ENCODE data around the gene SYT15.
"Not testable (repeated sequence)": the region's sequence is repeated elsewhere in the genome, so short reads cannot be mapped to it uniquely, and the experiment has no call there.

Gene SYT15

DNA sequence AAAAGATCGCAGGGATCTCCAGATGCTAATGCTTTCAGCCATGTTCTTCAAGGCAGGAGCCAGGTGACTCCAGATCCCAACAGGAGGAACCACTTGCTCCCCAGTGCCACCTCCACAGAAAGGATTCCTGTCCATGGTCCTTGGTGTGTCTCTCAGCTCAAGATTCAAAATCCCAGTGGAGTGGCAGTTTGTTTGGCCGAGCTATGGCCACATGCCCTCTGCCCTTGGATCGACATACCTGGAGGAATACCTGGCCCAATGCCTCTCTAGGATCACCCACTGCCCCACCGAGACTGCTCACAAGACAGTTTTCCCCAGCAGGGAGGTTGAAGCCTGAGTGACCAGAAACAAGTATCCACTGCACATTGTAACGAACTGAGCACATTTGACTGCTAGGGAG lies 18.5 kb upstream of the SYT15 start:
- FAIRE-seq (no peak), DNase-seq (ENCODE audit: insufficient read length, low spot score) (no peak)
- TF ChIP-seq, protein P1, sequence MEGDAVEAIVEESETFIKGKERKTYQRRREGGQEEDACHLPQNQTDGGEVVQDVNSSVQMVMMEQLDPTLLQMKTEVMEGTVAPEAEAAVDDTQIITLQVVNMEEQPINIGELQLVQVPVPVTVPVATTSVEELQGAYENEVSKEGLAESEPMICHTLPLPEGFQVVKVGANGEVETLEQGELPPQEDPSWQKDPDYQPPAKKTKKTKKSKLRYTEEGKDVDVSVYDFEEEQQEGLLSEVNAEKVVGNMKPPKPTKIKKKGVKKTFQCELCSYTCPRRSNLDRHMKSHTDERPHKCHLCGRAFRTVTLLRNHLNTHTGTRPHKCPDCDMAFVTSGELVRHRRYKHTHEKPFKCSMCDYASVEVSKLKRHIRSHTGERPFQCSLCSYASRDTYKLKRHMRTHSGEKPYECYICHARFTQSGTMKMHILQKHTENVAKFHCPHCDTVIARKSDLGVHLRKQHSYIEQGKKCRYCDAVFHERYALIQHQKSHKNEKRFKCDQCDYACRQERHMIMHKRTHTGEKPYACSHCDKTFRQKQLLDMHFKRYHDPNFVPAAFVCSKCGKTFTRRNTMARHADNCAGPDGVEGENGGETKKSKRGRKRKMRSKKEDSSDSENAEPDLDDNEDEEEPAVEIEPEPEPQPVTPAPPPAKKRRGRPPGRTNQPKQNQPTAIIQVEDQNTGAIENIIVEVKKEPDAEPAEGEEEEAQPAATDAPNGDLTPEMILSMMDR (IDR thresholded peaks at IDR 0.05; ENCODE audit: insufficient read depth, missing control alignments): no peak

DNA sequence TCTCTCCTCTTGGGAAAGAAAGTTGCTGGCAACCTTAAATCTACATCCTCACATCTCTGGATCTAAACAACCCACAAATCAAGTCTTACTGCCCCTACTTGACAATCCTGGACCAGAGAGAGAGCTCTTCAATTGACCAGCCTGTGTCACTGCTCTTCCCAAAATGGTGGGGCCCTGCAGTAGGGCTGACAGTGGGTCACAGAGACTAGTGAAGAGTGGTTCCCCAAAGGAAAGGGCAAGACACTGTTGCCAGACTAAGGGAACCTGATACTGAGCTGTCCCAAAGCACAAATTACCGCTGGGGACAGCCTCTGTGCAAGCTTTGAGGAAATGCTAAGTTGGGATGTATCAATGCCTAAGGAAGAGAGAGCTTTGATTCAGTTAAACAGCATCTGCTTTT lies 18.0 kb upstream of the SYT15 start:
- FAIRE-seq (no peak), DNase-seq (ENCODE audit: insufficient read length, low spot score) (no peak)
- TF ChIP-seq, protein P1 (IDR thresholded peaks at IDR 0.05; ENCODE audit: insufficient read depth, missing control alignments): no peak

DNA sequence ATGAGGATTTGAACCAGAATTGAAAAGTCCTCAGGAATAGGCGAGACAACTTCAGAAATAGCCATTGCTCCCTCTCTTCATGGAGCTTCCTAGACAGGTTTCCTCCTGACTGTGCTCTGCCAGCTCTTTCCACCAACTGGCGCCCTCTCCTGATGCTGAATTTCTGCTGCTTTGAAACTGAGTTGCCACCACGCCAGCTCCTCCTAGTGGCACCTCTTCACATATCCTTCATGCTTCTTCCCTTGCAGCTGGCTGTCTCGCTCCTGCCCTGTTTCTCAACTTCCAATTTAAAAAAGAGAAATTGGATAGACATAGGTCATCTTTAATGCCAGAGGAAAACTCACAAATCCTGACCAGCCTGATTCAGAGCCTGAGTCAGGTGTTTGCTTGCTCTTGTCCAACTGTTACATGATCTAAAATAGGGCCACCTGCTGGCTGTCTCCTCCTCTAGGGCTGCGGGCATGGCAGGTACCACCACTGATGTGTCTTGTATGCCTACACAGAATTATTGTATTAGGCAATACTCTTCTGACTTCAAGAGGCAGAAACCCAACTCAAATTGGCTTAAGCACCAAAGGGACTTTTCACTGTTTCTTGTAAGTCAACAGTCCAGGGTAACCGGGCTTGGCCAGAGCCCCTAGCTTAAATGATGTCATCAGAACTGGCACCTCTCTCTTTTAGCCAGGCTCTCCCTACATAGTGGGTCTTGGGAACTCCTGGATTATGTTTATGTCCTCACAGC lies 13.2 kb upstream of the SYT15 start:
- TF ChIP-seq, protein P1 (IDR thresholded peaks at IDR 0.05; ENCODE audit: insufficient read depth, missing control alignments): peak; percentile 70
- DNase-seq (ENCODE audit: insufficient read length, low spot score); FAIRE-seq: not testable (repeated sequence)

DNA sequence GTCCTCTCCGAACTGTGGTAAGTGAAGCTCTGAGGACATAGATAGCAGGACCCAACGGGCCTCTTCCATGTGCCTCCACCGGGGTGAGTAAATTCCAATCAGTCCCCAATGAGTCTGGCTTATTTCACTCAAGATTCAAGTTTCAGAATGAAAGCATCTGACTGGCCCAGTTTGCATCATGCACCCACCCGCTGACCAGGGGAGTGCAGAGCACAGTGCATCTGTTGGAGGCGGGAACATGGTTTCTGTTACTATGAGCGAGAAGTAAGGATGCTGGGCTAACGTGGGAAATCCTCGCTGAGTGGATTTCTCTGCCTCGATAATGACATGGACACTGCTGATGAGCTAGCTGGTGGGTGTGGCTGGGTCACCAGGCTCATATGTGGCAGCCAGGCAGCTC lies 11.8 kb upstream of the SYT15 start:
- not testable (repeated sequence) for DNase-seq (ENCODE audit: insufficient read length, low spot score); FAIRE-seq

DNA sequence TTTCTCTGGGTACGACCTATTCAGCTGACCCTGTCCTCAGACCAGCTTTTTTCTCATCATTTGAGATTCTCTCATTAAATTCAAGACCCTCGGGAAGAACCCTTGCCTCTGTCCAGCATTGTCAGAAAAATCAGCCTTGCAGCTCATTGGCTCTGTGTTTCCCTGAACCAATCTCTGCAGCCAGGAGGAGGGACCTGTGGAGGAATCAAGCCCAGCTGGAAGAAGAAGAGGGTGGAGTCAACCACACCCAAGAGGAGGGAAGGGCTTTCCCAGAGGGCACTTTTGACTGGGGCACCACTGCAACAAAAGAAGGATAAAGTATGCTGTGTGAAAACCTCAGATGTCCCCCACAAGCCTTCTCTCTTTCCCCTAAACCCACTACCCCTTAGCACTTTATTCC lies 8.3 kb upstream of the SYT15 start:
- DNase-seq (ENCODE audit: insufficient read length, low spot score); FAIRE-seq: not testable (repeated sequence)

DNA sequence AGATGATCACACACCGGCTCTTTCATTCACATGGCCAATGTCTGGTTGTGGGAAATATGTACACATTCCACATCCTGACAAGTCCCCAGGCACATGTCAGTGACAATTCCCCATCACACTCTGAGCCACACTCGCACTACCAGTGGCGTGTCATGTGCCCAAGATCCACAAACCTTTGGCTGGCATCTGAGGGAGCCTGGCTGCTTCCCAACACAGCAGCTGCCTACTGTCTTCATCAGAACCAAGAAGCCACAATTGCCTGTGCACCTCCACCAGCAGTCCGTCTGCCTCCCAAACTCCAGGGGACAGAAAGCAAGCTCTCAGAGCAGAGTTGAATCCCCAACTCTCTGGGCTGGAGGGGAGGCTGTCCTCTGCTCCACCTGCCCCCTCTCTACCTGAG lies 6.2 kb upstream of the SYT15 start:
- not testable (repeated sequence) for FAIRE-seq; DNase-seq (ENCODE audit: insufficient read length, low spot score)

DNA sequence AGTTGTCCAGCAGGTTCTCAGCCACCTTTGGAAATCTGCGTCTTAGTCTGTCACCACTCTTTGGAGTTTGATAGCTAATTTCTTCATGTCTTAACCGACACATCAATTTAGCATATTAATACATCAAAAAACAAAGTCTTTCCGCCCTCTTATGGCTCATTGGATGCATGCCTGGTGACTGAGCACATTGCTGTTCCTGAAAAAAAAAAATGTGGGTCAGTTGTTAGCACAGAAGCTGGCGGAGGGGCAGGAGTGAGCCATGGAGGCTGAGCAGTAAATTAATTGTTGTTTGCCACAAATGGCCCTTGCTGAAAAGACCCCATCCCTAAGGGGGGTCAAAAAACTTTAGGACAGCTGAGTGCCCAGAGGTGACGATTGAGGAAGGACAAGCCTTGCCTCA lies 5.6 kb upstream of the SYT15 start:
- not testable (repeated sequence) for DNase-seq (ENCODE audit: insufficient read length, low spot score); FAIRE-seq

DNA sequence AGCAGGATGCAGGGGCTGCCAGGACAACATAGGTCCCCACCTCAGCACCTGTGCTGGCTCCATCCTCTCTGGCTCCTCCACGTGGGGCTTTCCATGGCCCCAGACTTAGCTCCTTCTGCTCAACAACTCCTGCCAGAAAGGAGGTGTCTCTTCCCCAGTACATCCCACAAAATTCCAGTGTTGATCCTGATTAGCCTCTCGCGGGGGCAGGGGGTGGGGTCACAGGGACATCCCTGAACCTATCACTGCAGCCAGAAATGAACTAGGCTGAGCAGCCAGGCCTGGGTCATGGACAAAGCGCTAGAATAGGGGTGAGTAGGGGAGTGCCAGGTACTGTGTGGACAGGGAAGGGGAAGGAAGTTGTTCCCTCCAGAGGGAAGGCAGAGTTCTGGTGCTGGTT lies 5.0 kb upstream of the SYT15 start:
- not testable (repeated sequence) for DNase-seq (ENCODE audit: insufficient read length, low spot score); FAIRE-seq

DNA sequence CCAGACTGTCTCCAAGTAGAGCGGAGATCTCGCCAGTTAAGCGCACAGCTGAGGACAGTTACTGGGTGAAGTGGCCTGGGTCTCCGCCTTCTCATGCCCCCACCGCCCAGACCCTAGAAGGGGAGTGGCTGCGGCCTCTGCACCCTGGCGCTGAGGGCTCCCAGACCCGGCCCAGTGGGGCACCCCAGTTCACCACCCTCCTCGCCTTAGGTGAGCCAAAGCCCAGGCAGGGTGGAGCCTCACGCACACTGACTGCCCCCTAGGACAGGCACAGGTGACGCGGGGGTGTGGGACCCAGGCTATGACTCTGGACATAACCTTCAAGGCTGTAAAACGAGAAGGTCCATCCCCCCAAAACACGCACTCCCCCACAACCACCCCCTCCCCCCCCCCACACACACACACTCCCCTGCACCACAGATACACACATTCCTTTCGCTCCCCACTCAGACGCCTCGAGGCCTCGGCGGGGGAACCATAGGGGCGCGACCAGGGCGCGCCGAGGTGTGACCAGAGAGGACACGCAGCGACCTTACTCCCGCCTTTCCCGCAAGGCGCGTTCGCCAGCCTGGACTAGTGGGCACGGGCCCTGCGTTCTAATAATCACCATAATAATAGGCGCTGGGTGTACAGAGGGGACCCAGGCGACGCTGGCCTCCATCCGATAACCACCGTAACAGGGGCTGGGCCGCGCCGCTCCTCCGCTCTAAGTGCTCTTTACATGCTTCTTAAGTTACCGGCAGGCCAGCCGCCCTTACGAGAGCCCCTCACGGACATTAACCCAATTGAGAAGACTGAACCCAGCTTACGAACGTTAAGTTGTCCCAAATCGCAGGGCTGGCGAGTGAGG lies 1.1 kb upstream of the SYT15 start:
- DNase-seq (ENCODE audit: insufficient read length, low spot score); FAIRE-seq: not testable (repeated sequence)

DNA sequence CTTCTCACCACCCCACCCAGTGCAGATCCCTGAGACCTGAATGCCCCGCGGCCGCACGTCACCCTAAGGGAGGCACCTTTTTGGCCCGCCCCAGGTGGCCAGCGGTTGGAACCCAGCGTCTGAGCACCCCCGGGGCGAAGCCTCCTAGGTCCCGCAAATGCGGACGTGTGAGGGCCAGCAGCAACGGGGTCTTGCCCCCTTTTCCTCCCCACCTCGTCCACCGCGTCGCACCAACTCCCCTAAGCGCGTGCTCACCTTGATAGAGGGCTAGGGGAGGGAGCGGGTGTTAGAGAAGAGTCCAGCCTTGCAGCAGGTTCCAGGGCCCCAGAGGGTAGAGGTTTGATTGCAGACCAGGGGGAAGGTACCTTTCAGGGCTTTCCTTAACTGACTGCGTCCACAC lies 450 bp downstream of the SYT15 start:
- DNase-seq (ENCODE audit: insufficient read length, low spot score); FAIRE-seq: not testable (repeated sequence)

DNA sequence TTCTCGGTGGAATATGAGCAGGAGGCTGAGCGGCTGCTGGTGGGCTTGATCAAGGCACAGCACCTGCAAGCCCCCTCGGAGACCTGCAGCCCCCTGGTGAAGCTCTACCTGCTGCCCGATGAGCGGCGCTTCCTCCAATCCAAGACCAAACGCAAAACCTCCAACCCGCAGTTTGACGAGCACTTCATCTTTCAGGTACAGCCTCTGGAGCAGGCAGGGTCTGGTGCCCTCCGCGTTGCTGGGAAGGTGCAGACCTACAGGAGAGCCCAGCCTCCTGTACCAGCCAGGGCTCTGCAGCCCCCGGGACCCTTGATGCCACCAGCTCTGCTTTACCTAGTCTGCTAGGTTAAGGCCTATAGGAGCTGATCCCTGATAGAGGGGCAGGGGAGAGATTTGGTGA lies 3.1 kb downstream of the SYT15 start:
- not testable (repeated sequence) for FAIRE-seq; DNase-seq (ENCODE audit: insufficient read length, low spot score)

DNA sequence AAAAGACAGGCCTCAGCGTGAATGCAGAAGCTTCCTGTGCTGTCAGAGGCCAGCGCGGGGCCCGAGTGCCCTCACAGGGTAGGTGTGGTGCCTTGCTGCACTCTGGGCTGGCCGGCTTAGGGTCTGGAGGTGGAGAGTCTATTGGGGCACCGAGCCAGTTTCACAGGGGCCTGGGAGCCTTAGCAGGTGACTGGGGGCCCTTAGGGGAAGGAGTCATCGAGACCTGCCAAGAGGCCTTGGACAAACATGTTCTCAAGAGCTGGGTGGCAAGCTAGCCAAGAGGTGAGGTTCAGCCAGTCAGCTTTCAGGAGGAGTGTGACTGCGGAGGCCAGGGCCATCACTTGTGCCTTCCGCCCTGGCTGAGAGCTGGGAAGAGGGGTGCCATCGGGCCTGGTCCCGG lies 3.6 kb downstream of the SYT15 start:
- FAIRE-seq: not testable (repeated sequence)

DNA sequence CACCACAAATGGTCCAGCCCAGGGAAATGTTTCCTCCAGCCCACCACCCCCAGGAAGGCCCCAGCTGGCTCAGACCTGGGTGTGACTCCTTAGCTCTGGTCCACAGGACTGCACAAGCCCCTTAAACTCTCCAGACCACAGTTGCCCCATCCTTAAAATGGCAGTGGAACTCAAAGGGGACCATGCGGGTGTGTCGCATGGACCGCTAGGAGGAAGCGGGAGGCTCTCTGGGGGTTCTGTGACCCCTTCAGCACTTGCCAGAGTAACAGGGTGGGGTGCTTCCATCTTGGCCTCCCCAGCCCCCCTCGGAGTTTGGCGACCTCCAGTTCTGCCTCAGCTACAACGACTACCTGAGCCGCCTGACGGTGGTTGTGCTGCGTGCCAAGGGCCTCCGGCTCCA lies 5.3 kb downstream of the SYT15 start:
- FAIRE-seq; DNase-seq (ENCODE audit: insufficient read length, low spot score): not testable (repeated sequence)

More for the DNA sequence above, 3.6 kb downstream of the SYT15 start:
- not testable (repeated sequence) for DNase-seq (ENCODE audit: insufficient read length, low spot score)

DNA sequence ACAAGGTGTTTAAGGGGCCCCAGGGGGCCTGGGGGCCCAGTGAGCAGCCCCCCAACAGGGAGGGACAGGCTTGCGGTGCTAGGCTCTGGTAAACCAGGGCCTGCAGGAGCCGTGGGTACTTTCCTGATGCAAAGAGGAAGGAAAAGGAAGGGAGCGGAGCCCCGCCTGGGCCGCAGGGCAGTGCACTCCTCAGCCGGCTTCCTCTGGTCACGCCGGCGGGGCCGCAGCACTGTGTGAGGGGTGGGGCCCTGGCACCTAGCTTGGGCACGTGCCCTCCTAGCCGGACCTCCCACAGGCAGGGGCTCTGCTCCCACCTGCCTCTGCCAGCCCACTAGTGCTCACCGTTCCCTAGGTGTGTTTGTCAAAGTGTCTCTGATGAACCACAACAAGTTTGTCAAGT lies 6.3 kb downstream of the SYT15 start:
- FAIRE-seq; DNase-seq (ENCODE audit: insufficient read length, low spot score): not testable (repeated sequence)

DNA sequence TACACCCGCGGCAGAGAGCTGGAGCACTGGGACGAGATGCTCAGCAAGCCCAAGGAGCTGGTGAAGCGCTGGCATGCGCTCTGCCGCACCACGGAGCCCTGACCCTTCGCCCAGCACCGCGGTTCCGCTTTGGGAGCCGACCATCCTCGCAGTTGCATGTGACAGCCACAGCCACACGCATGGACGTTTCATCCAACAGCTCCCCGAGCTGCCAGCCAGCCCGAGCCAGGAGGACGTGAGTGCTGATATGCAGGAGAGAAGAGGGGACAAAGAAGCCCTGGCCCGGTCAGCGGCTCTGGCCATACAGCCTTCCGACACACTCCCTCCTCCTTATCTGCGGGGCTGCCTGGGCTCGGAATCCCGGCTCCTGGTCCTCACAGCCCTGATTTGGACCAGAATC lies 8.6 kb downstream of the SYT15 start:
- FAIRE-seq; DNase-seq (ENCODE audit: insufficient read length, low spot score): not testable (repeated sequence)

DNA sequence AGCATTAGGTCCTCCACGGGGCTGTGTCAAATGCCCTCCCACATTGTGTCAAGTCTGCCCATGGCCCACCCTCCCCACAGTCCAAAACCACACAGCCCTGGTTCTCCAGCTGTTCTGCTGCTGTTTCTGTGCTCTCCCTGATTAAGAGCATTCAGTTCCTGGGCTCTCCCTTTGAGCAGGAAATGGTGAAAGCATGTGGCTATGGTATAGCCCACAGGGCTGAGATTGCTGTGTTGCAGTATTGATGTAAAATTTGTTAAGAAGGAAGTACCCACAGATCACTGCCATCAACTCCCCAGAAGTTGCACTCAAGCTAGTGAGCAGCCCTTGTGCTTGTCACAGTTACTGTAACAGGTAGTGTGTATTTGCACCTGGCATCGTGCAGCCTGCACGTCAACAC lies 9.3 kb downstream of the SYT15 start:
- not testable (repeated sequence) for FAIRE-seq; DNase-seq (ENCODE audit: insufficient read length, low spot score)

Measured in D721Med (cell line).